Stimulated activated CD8-positive, alpha-beta memory T cell treated with anti-CD3 and anti-CD28 coated beads, Interleukin-15, amount 100 ng/mL, for 1 hour (primary cell): Measurements from ENCODE around the gene POLH.
A peak's percentile ranks its signal among the peaks of the same experiment; 100 is the strongest.

Experiments used
- DNase-seq: peaks from one replicate; pipeline ENCODE4 v3.0.0-alpha.2; 2020; ENCODE audit warnings: low read depth

Gene POLH

GRCh38 chr6:43606019-43606418, 30.0 kb downstream of the POLH start:
- DNase-seq = no peak

GRCh38 chr6:43608310-43608763, 32.4 kb downstream of the POLH start:
- DNase-seq = peak; percentile 47

GRCh38 chr6:43608807-43609206, 32.8 kb downstream of the POLH start:
- no peak for DNase-seq

GRCh38 chr6:43609402-43609801, 33.4 kb downstream of the POLH start:
- no peak for DNase-seq

GRCh38 chr6:43610431-43610830, 34.4 kb downstream of the POLH start:
- DNase-seq = no peak

- no peak for DNase-seq
Observed at GRCh38 chr6:43613721-43614395, 37.9 kb downstream of the POLH start.

GRCh38 chr6:43614396-43614730, 38.4 kb downstream of the POLH start:
- DNase-seq = no peak

- no peak for DNase-seq
Observed at GRCh38 chr6:43616725-43617472, 40.9 kb downstream of the POLH start.

GRCh38 chr6:43621078-43621835, 45.3 kb downstream of the POLH start:
- no peak for DNase-seq

GRCh38 chr6:43621836-43622180, 45.8 kb downstream of the POLH start:
- no peak for DNase-seq

GRCh38 chr6:43622541-43622940, 46.6 kb downstream of the POLH start:
- no peak for DNase-seq

GRCh38 chr6:43623880-43624785, 48.1 kb downstream of the POLH start:
- DNase-seq = no peak

GRCh38 chr6:43624786-43625288, 48.9 kb downstream of the POLH start:
- no peak for DNase-seq

GRCh38 chr6:43625393-43625992, 49.5 kb downstream of the POLH start:
- no peak for DNase-seq

- no peak for DNase-seq
Observed at GRCh38 chr6:43627008-43627825, 51.2 kb downstream of the POLH start.

- DNase-seq = no peak
Observed at GRCh38 chr6:43628393-43629103, 52.6 kb downstream of the POLH start.

- DNase-seq = peak; percentile 93
Observed at GRCh38 chr6:43629104-43629504, 53.1 kb downstream of the POLH start, which contains the start of gene GTPBP2. TSS of gene GTPBP2 (minus strand) at chr6:43629264. CDS start at chr6:43629162, 102 bp downstream.

GRCh38 chr6:43629505-43630300, 53.7 kb downstream of the POLH start:
- DNase-seq = peak; percentile 83
